Neural progenitor cell (in vitro differentiated cells): ENCODE measurements around the gene DIPK1B. TPM values are rescaled to one million over a fixed set of nuclear protein-coding genes. Genes with fewer than 3 reads are reported as not detected.

Experiments
- DNase-seq: peaks from one replicate; pipeline ENCODE4 v3.0.0-alpha.2; 2016; ENCODE audit warnings: low spot score
- H2AFZ ChIP-seq: fragments of 200-600 bp; sonication (generic); replicated peaks from 2 replicates; pipeline ENCODE4 v1.6.1; 2016; ENCODE audit warnings: antibody characterized with exemption
- H3F3A ChIP-seq: fragments of 200-600 bp; sonication (generic); 2 replicates; pipeline ENCODE4 v1.6.1; 2016; ENCODE audit warnings: antibody characterized with exemption, low read depth
- H3K27ac ChIP-seq: fragments of 200-600 bp; sonication (generic); 2 replicates; pipeline ENCODE4 v1.5.1; 2016; ENCODE audit warnings: mild to moderate bottlenecking
- H3K27me3 ChIP-seq: fragments of 200-600 bp; sonication (generic); 2 replicates; pipeline ENCODE4 v1.6.1; 2016; ENCODE audit warnings: mild to moderate bottlenecking, moderate library complexity
- H3K36me3 ChIP-seq: fragments of 200-600 bp; sonication (generic); 2 replicates; pipeline ENCODE4 v1.5.1; 2016
- H3K4me1 ChIP-seq: fragments of 200-600 bp; sonication (generic); 2 replicates; pipeline ENCODE4 v1.6.1; 2016; ENCODE audit warnings: mixed run types
- H3K4me2 ChIP-seq: fragments of 200-600 bp; sonication (generic); 2 replicates; pipeline ENCODE4 v1.6.1; 2016
- H3K4me3 ChIP-seq: fragments of 200-600 bp; sonication (generic); 2 replicates; pipeline ENCODE4 v1.5.1; 2016
- H3K79me2 ChIP-seq: fragments of 200-600 bp; sonication (generic); 2 replicates; pipeline ENCODE4 v1.6.1; 2016; ENCODE audit warnings: low read depth
- H3K9ac ChIP-seq: fragments of 200-600 bp; sonication (generic); 2 replicates; pipeline ENCODE4 v1.6.1; 2016
- H3K9me3 ChIP-seq: fragments of 200-600 bp; sonication (generic); 2 replicates; pipeline ENCODE4 v1.5.1; 2016; ENCODE audit warnings: low read depth
- H4K20me1 ChIP-seq: fragments of 200-600 bp; sonication (generic); 2 replicates; pipeline ENCODE4 v1.6.1; 2016; ENCODE audit warnings: low read depth
- H3K27ac Mint-ChIP-seq: 3 replicates; pipeline ENCODE4 v1.8.0; 2021; ENCODE audit warnings: mixed read lengths
- H3K27me3 Mint-ChIP-seq: 2 replicates; pipeline ENCODE4 v1.8.0; 2022; ENCODE audit warnings: low read depth, mild to moderate bottlenecking, inconsistent platforms, moderate library complexity, mixed read lengths; ENCODE audit not compliant: insufficient read depth
- H3K36me3 Mint-ChIP-seq: 3 replicates; pipeline ENCODE4 v1.8.0; 2021; ENCODE audit warnings: mixed read lengths
- H3K4me1 Mint-ChIP-seq: 3 replicates; pipeline ENCODE4 v1.8.0; 2021; ENCODE audit warnings: mixed read lengths
- H3K4me3 Mint-ChIP-seq: 3 replicates; pipeline ENCODE4 v1.8.0; 2021; ENCODE audit warnings: mild to moderate bottlenecking, moderate library complexity, mixed read lengths
- H3K9me3 Mint-ChIP-seq: 3 replicates; pipeline ENCODE4 v1.8.0; 2020; ENCODE audit warnings: mixed read lengths
- EZH2 ChIP-seq: fragments of 200-600 bp; sonication (generic); IDR thresholded peaks from 2 replicates; pipeline ENCODE4 v1.6.1; 2017; ENCODE audit warnings: antibody characterized with exemption, mild to moderate bottlenecking, moderate library complexity
- EZH2phosphoT487 ChIP-seq: fragments of 200-600 bp; sonication (generic); IDR thresholded peaks from 2 replicates; pipeline ENCODE4 v1.6.1; 2017; ENCODE audit warnings: antibody characterized with exemption
- total RNA-seq: library from RNA; depleted of rRNA; stranded (reverse); fragments of >200 nt; gene quantifications from 2 replicates; pipeline ENCODE4 v1.2.3, GENCODE V29; 2015; ENCODE audit warnings: low replicate concordance
- TF ChIP-seq, protein P1 (sequence below): fragments of 200-600 bp; sonication (generic); IDR thresholded peaks from 2 replicates; pipeline ENCODE4 v1.5.1; 2017; ENCODE audit warnings: antibody characterized with exemption, mild to moderate bottlenecking

The DIPK1B gene
- total RNA-seq, 1 donor from 2014 or later: 11.8 TPM

DNA sequence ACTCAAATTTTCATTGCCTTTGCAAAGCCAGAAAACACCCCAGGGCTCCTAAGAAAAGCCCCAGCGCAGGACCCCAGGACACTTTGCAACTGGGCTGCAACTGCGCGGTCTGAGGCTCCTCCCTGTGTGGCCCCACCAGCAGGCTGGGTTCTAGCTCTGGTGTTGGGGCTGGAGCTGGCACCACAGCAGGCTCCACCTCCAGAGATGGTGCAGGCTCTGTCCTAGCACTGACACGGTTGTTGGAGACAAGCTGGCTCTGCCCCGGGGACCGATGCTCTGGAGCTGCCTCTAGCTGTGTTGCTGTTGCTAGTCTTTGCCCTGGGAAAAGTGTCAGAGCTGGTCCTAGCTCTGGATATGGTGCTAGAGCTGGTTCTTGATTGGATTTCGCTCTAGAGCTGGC is 16.8 kb downstream of the DIPK1B start:
- no peaks in the 10 kb centered on the region for H3K9me3 ChIP-seq
- peak overlapping the region; percentile 89 for H3K4me3 ChIP-seq
- peak overlapping the region; percentile 82 for H3K4me2 ChIP-seq
- H2AFZ ChIP-seq: no peak overlapping the region
- H3K9me3 Mint-ChIP-seq: no peaks in the 10 kb centered on the region
- no peak for DNase-seq
- H3K36me3 ChIP-seq: no peaks in the 10 kb centered on the region
- peaks cover 9% of the 10 kb centered on the region for H3K4me1 ChIP-seq
- H3K27me3 Mint-ChIP-seq: peaks cover 18% of the 10 kb centered on the region
- no peak overlapping the region for H3K9ac ChIP-seq
- no peak overlapping the region for H3K27ac Mint-ChIP-seq
- peaks cover 31% of the 10 kb centered on the region for H3F3A ChIP-seq
- peaks cover 37% of the 10 kb centered on the region for H4K20me1 ChIP-seq
- H3K36me3 Mint-ChIP-seq: peaks cover 14% of the 10 kb centered on the region
- peaks cover 43% of the 10 kb centered on the region for H3K79me2 ChIP-seq
- H3K4me3 Mint-ChIP-seq: peak overlapping the region; percentile 76
- TF ChIP-seq EZH2 (no peak), EZH2phosphoT487 (no peak)
- no peak overlapping the region for H3K27ac ChIP-seq
- peaks cover 26% of the 10 kb centered on the region for H3K4me1 Mint-ChIP-seq
- peaks cover 17% of the 10 kb centered on the region for H3K27me3 ChIP-seq

DNA sequence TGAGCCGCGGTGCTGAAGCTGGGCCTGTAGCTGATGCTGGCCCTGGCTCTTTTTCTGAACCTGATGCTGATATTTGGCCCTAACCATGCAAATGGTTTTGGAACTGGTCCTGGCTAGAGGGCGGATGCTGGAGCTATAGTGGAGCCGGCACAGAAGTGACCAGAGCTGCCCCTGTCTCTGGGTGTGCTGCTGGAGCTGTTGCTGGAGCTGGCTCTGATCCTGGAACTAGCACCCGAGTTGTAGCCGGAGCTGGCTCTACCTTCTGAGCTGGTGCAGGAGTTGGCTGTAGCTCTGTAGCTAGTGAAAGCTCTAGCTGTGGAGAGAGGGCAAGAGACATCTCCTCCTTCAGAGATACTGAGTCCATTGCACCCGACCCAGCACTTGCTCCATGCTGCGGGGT is 17.6 kb downstream of the DIPK1B start:
- TF ChIP-seq EZH2: no peak
- TF ChIP-seq, protein P1, sequence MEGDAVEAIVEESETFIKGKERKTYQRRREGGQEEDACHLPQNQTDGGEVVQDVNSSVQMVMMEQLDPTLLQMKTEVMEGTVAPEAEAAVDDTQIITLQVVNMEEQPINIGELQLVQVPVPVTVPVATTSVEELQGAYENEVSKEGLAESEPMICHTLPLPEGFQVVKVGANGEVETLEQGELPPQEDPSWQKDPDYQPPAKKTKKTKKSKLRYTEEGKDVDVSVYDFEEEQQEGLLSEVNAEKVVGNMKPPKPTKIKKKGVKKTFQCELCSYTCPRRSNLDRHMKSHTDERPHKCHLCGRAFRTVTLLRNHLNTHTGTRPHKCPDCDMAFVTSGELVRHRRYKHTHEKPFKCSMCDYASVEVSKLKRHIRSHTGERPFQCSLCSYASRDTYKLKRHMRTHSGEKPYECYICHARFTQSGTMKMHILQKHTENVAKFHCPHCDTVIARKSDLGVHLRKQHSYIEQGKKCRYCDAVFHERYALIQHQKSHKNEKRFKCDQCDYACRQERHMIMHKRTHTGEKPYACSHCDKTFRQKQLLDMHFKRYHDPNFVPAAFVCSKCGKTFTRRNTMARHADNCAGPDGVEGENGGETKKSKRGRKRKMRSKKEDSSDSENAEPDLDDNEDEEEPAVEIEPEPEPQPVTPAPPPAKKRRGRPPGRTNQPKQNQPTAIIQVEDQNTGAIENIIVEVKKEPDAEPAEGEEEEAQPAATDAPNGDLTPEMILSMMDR: no peak
- TF ChIP-seq EZH2phosphoT487: no peak
- no peak overlapping the region for H3K4me2 ChIP-seq
- no peak for DNase-seq
- peaks cover 35% of the 10 kb centered on the region for H3K79me2 ChIP-seq
- Mint-ChIP-seq H3K27me3 (peaks cover 18% of the 10 kb centered on the region), H3K27ac (no peak overlapping the region), H3K36me3 (peaks cover 10% of the 10 kb centered on the region), H3K4me3 (peak overlapping the region; percentile 76), H3K4me1 (peaks cover 26% of the 10 kb centered on the region), H3K9me3 (no peaks in the 10 kb centered on the region)
- H2AFZ ChIP-seq: no peak overlapping the region
- H3K9ac ChIP-seq: no peak overlapping the region
- no peaks in the 10 kb centered on the region for H3K36me3 ChIP-seq
- H3K9me3 ChIP-seq: no peaks in the 10 kb centered on the region
- H3K27ac ChIP-seq: no peak overlapping the region
- H3K4me1 ChIP-seq: peaks cover 9% of the 10 kb centered on the region
- peaks cover 29% of the 10 kb centered on the region for H4K20me1 ChIP-seq
- peaks cover 23% of the 10 kb centered on the region for H3F3A ChIP-seq
- peaks cover 17% of the 10 kb centered on the region for H3K27me3 ChIP-seq
- H3K4me3 ChIP-seq: no peak overlapping the region

DNA sequence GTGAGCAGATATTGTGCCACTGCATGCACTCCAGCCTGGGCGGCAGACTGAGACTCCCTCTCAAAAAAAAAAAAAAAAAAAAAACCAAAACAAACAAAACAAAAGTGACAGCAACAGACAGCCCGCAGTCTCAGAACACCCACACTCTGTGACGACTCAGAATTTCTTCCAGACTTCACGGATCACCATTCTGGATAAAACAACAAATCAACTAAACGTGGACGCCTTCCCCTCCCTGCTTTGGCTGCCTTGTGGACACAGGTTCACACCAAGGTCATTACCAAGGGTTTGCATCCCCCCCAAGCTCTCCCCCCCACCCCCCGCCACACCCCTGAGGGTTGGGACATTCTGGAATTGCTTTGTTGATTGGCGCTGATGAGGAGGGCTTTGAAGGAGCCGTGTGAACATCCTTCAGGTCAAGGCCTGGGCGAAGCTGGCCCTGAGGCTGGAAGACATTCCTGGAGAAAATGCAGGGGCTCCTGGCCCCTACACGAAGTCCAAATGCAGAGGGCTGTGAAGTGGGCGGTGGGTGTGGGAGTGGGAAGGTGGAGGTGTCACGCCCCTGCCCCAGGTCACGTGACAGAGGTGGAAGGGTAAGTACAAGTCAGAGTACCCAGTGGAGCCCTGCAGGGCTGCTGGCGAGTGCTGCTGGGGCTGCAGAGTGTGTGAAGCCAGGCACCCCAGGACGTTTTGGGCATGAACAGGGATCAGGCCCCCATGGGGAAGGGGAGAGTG is 20.2 kb downstream of the DIPK1B start:
- Histone ChIP-seq H3K36me3 (no peaks in the 10 kb centered on the region), H3K9me3 (no peaks in the 10 kb centered on the region), H3K4me1 (no peaks in the 10 kb centered on the region), H3F3A (peaks cover 6% of the 10 kb centered on the region), H3K79me2 (peaks cover 10% of the 10 kb centered on the region), H3K4me2 (no peak overlapping the region), H3K27me3 (peaks cover 17% of the 10 kb centered on the region), H3K27ac (no peak overlapping the region), H3K9ac (no peak overlapping the region), H4K20me1 (peaks cover 3% of the 10 kb centered on the region), H2AFZ (no peak overlapping the region), H3K4me3 (no peak overlapping the region)
- peaks cover 9% of the 10 kb centered on the region for H3K27me3 Mint-ChIP-seq
- H3K27ac Mint-ChIP-seq: no peak overlapping the region
- no peaks in the 10 kb centered on the region for H3K36me3 Mint-ChIP-seq
- no peak for DNase-seq
- peaks cover 4% of the 10 kb centered on the region for H3K4me1 Mint-ChIP-seq
- H3K4me3 Mint-ChIP-seq: no peak overlapping the region
- no peaks in the 10 kb centered on the region for H3K9me3 Mint-ChIP-seq
- TF ChIP-seq EZH2: no peak

DNA sequence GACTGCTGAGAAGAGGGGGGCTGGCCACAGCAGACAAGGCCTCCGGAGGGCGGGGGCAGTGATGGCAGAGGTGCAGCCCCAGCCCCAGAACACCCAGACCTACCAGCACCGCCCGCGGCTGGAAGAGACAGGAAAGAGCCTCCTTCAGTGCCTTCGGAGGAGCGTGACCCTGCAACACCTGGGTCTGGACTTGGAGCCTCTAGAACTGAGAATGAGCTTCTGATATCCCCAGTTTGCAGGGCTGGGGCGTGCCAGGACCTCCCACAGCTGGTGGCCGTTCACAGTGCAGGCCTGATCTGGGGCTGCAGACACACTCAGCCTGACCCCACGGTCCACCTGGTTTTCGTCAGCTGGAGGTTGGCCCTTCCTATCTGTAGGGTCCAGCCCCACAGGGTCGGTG is 21.2 kb downstream of the DIPK1B start:
- H3K27me3 ChIP-seq: peaks cover 12% of the 10 kb centered on the region
- H3K4me1 ChIP-seq: no peaks in the 10 kb centered on the region
- Mint-ChIP-seq H3K4me3 (no peak overlapping the region), H3K4me1 (peaks cover 4% of the 10 kb centered on the region), H3K9me3 (no peaks in the 10 kb centered on the region), H3K27me3 (peaks cover 15% of the 10 kb centered on the region), H3K27ac (no peak overlapping the region), H3K36me3 (no peaks in the 10 kb centered on the region)
- no peak overlapping the region for H2AFZ ChIP-seq
- no peak overlapping the region for H3K9ac ChIP-seq
- no peak for DNase-seq
- H3K9me3 ChIP-seq: no peaks in the 10 kb centered on the region
- H3K4me3 ChIP-seq: no peak overlapping the region
- no peak for TF ChIP-seq EZH2phosphoT487
- TF ChIP-seq, protein P1: no peak
- TF ChIP-seq EZH2: no peak
- H3K4me2 ChIP-seq: no peak overlapping the region
- H4K20me1 ChIP-seq: no peaks in the 10 kb centered on the region
- H3F3A ChIP-seq: peaks cover 6% of the 10 kb centered on the region
- H3K27ac ChIP-seq: no peak overlapping the region
- no peaks in the 10 kb centered on the region for H3K36me3 ChIP-seq
- H3K79me2 ChIP-seq: peaks cover 7% of the 10 kb centered on the region
